ENCODE data around the gene DSTN. TPM values are rescaled to one million over a fixed set of nuclear protein-coding genes. Genes with fewer than 3 reads are reported as not detected.

The DSTN gene
- total RNA-seq, 1 donor from 2014 or later = 878 TPM

GRCh38 chr20:17622851-17623508 lies 53.1 kb downstream of the DSTN start:
- DNase-seq (ENCODE audit: low spot score) = no peak

GRCh38 chr20:17624070-17624469 lies 54.2 kb downstream of the DSTN start:
- DNase-seq (ENCODE audit: low spot score) = no peak

- DNase-seq (ENCODE audit: low spot score) = no peak
These were observed 54.8 kb downstream of the DSTN start for GRCh38 chr20:17624551-17625245.

GRCh38 chr20:17625246-17626051 lies 55.6 kb downstream of the DSTN start:
- no peak for DNase-seq (ENCODE audit: low spot score)

- DNase-seq (ENCODE audit: low spot score) = no peak
These were observed 56.5 kb downstream of the DSTN start for GRCh38 chr20:17626217-17627007.

- DNase-seq (ENCODE audit: low spot score) = no peak
These were observed 57.5 kb downstream of the DSTN start for GRCh38 chr20:17627101-17627955.

GRCh38 chr20:17628101-17628841 lies 58.4 kb downstream of the DSTN start:
- DNase-seq (ENCODE audit: low spot score) = no peak

- no peak for DNase-seq (ENCODE audit: low spot score)
These were observed 59.1 kb downstream of the DSTN start for GRCh38 chr20:17629025-17629424.

GRCh38 chr20:17629678-17630089 lies 59.8 kb downstream of the DSTN start:
- DNase-seq (ENCODE audit: low spot score) = no peak

- DNase-seq (ENCODE audit: low spot score) = no peak
These were observed 60.4 kb downstream of the DSTN start for GRCh38 chr20:17630151-17630805.

- no peak for DNase-seq (ENCODE audit: low spot score)
These were observed 60.9 kb downstream of the DSTN start for GRCh38 chr20:17630806-17631195.

- DNase-seq (ENCODE audit: low spot score) = no peak
These were observed 61.9 kb downstream of the DSTN start for GRCh38 chr20:17631576-17632319.

- no peak for DNase-seq (ENCODE audit: low spot score)
These were observed 63.5 kb downstream of the DSTN start for GRCh38 chr20:17633221-17633849.

GRCh38 chr20:17633850-17634500 lies 64.1 kb downstream of the DSTN start:
- DNase-seq (ENCODE audit: low spot score) = no peak

GRCh38 chr20:17634661-17635331 lies 64.9 kb downstream of the DSTN start:
- DNase-seq (ENCODE audit: low spot score) = no peak

GRCh38 chr20:17635332-17636244 lies 65.7 kb downstream of the DSTN start:
- no peak for DNase-seq (ENCODE audit: low spot score)
